SH-SY5Y (cell line): ENCODE measurements around the gene SLC25A10.

ENCODE experiments used
- GATA2 ChIP-seq: IDR thresholded peaks from 2 replicates; pipeline ENCODE4 v1.6.1; 2011; ENCODE audit warnings: mild to moderate bottlenecking, low read depth, low read length
- GATA3 ChIP-seq: IDR thresholded peaks from 2 replicates; pipeline ENCODE4 v1.6.1; 2011; ENCODE audit warnings: low read depth, mild to moderate bottlenecking, low read length, moderate library complexity

GRCh38 chr17:81672504-81672903, 39.6 kb upstream of the SLC25A10 start:
- TF ChIP-seq GATA2 (no peak), GATA3 (no peak)
